ENCODE measurements around the gene ACLY.

The ACLY gene

GRCh38 chr17:41824086-41824485 lies 94.7 kb downstream of the ACLY start:
- DNase-seq = no peak

- DNase-seq = no peak
Measured at GRCh38 chr17:41823580-41823979, 95.2 kb downstream of the ACLY start.

DNA sequence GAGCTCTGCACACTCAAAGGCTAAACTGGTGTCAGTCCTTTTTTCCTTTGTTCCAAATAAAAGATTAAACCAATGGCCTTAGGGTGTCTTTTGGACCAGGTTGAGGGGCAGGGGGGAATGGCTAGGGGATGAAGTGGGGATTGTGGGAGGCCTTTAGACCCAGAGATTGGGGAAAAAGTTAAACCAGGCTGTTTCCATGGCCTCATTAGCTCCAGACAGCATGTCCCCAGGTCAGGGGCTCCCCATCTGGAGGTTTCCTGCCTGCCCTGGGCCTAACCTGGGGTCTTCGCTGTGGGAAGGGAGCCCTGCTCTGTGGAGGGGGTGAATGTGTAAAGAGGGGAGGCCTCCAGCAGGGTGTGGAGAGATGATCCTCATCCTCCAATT lies 95.6 kb downstream of the ACLY start:
- DNase-seq = no peak

GRCh38 chr17:41822216-41823140 lies 96.3 kb downstream of the ACLY start:
- no peak for DNase-seq

GRCh38 chr17:41821776-41822175 lies 97.0 kb downstream of the ACLY start:
- DNase-seq = no peak

GRCh38 chr17:41818024-41818423 lies 100.7 kb downstream of the ACLY start:
- DNase-seq = no peak

All from NCI-H1436 (cell line).